Common myeloid progenitor, CD34-positive (primary cell): ENCODE measurements around the gene CFC1.
"Not testable (repeated sequence)": the region's sequence is repeated elsewhere in the genome, so short reads cannot be mapped to it uniquely, and the experiment has no call there.

Source experiments
- CTCF ChIA-PET: fragments of 350-600 bp; sonication (Branson Sonifier 250); formaldehyde crosslinking; loops from one replicate; lab custom pipeline; 2021; ENCODE audit warnings: antibody characterized with exemption; lab: Charles Lee
- POLR2A ChIA-PET: fragments of 350-600 bp; sonication (Branson Sonifier 250); formaldehyde crosslinking; loops from one replicate; lab custom pipeline; 2021; ENCODE audit warnings: antibody characterized with exemption; lab: Charles Lee
- DNase-seq, 3 donors: peaks; one replicate each; pipeline versions ENCODE4 v3.0.0 to v3.0.0-alpha.2; 2013
- H3K27ac ChIP-seq, 2 experiments: 1 replicate in 1 of 2; 2 replicates in 1 of 2; pipeline ENCODE4 v1.7.0; 2013; ENCODE audit warnings: inconsistent platforms in 2 of 2, low read length in 2 of 2, mild to moderate bottlenecking in 2 of 2, low read depth in 1 of 2, moderate library complexity in 1 of 2; ENCODE audit not compliant: severe bottlenecking in 2 of 2, insufficient read depth in 1 of 2, poor library complexity in 1 of 2
- H3K27me3 ChIP-seq, 5 experiments: replicated peaks in 2 of 5; 1 replicate in 3 of 5; 2 replicates in 2 of 5; pipeline versions ENCODE4 v1.6.1 to v1.7.0; 2013; ENCODE audit warnings: low read length in 4 of 5, mild to moderate bottlenecking in 2 of 5, moderate library complexity in 2 of 5, inconsistent platforms in 1 of 5; ENCODE audit not compliant: insufficient read depth in 5 of 5, control insufficient read depth in 4 of 5
- H3K36me3 ChIP-seq, 4 experiments: 1 replicate in 2 of 4; 2 replicates in 2 of 4; pipeline versions ENCODE4 v1.6.1 to v1.7.0; 2013; ENCODE audit warnings: low read length in 3 of 4, control low read depth in 1 of 4, mild to moderate bottlenecking in 1 of 4; ENCODE audit not compliant: control insufficient read depth in 4 of 4, insufficient read depth in 4 of 4
- H3K4me1 ChIP-seq, 4 experiments: 1 replicate in 3 of 4; 2 replicates in 1 of 4; pipeline versions ENCODE4 v1.6.1 to v1.7.1; 2013; ENCODE audit warnings: low read length in 3 of 4, mild to moderate bottlenecking in 3 of 4, control low read depth in 1 of 4, inconsistent platforms in 1 of 4, moderate library complexity in 1 of 4; ENCODE audit not compliant: control insufficient read depth in 4 of 4, insufficient read depth in 4 of 4; ENCODE audit errors: control extremely low read depth in 1 of 4
- H3K4me3 ChIP-seq, 7 experiments: 1 replicate in 4 of 7; 2 replicates in 3 of 7; pipeline versions ENCODE4 v1.5.1 to v1.7.0; 2013; ENCODE audit warnings: mild to moderate bottlenecking in 7 of 7, low read length in 6 of 7, moderate library complexity in 6 of 7, inconsistent platforms in 2 of 7, low read depth in 2 of 7, control low read depth in 1 of 7; ENCODE audit not compliant: insufficient read depth in 4 of 7, control insufficient read depth in 1 of 7; ENCODE audit errors: extremely low read depth in 1 of 7
- H3K9me3 ChIP-seq, 5 experiments: 1 replicate in 4 of 5; 2 replicates in 1 of 5; pipeline versions ENCODE4 v1.6.1 to v1.7.1; 2013; ENCODE audit warnings: low read length in 4 of 5, mild to moderate bottlenecking in 2 of 5, inconsistent platforms in 1 of 5, low read depth in 1 of 5, moderate library complexity in 1 of 5; ENCODE audit not compliant: control insufficient read depth in 4 of 5, insufficient read depth in 2 of 5; ENCODE audit errors: control extremely low read depth in 1 of 5
- WGBS: methylation state at CpG from one replicate; pipeline ENCODE4 v1.1.5; 2013; ENCODE audit not compliant: insufficient coverage; 5-methylcytosine and 5-hydroxymethylcytosine counted together

The CFC1 gene

DNA sequence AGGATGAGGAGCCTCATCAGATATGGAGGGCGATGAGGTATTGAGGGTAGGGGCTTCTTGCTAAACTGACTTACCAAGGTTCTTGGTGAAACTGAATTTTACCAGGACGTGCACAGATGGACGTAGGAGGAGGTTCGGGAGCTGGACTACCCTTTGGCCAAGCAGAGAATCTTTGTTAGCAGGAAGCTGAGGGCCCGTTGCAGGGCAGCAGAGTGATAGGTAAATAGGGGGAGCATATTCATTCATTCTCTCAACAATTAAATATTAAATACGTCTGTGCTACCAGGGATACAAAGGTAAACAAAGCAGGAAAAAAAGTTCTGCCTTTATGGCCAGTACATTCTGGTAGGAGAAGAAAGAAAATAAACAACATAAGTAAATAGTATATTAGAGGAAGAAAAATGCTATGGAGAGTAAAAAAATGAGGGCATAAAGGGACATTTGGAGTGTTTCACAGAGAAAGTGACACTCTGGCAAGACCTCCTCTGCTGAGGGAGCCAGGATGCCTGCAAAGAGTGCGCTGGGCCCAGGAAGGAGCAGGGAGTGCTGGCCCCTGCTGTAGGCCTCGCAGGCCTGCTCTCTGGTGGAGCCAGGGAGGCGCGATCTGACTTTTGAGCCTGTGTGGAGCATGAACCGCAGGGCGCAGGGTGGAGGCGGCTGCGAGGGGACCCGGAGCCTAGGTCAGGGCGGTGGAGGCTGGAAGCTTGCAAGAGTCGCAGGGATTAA is 9.1 kb upstream of the CFC1 start:
- H3K27ac ChIP-seq, CTCF ChIA-PET, DNase-seq, H3K4me1 ChIP-seq, POLR2A ChIA-PET, H3K36me3 ChIP-seq, H3K9me3 ChIP-seq, H3K27me3 ChIP-seq, H3K4me3 ChIP-seq: not testable (repeated sequence)
- WGBS = no CpG with 5 or more reads among the region's 17 CpGs

DNA sequence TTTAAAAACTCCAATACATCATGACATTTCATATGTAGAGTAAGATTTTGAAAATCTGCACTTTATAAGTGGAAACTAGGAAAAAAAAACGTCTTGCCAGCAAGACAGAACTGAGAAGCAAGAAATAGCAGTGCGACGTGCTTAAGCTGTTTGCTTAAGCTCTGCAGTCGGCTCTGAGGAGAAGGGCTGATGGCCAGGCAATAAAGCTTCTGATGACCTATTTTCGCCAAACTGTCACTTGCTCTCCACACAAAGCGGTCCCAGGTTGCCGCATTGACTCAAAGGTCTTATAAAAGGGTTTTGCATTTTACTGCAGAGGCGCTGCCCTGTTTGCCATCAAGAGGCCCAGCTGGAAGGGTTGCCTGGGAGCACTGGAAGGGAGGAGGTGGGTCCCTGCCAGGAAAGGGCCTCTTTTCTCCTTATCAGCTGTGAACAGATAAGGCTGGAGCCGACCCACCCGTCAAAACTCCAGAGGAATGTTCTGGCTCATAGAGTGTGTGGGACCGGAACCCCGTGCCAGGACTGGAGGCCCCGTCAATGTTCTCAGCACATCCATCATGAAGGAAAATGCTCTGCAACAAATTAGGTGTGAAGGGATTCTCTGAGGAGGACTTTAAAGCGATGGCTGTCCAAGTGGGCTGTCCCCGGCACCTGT is 2.4 kb upstream of the CFC1 start:
- H3K4me3 ChIP-seq, POLR2A ChIA-PET, H3K27me3 ChIP-seq, H3K9me3 ChIP-seq, H3K27ac ChIP-seq, DNase-seq, CTCF ChIA-PET, H3K4me1 ChIP-seq, H3K36me3 ChIP-seq: not testable (repeated sequence)
- no CpG with 5 or more reads among the region's 15 CpGs for WGBS

DNA sequence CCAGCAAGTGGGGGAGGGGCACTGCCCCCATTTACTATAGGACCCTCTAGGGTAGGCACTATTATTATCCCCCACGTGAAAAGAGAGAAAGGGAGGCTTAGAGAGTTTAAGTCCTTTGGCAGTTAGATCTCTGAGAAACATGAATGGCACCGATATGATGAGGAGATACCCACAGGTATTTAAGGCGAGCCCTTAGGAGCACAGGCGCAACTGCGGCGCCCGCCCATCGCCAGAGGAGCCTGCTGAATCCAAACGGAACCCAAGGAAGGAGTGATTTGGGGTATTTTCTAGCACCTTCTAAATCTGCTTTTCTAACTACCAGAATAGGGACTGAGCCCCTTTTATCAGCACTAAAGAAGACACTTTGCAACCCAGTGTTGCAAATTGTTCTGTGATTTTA is 551 bp upstream of the CFC1 start:
- no CpG with 5 or more reads among the region's 9 CpGs for WGBS
- POLR2A ChIA-PET, CTCF ChIA-PET, H3K36me3 ChIP-seq, H3K4me1 ChIP-seq, H3K27me3 ChIP-seq, H3K9me3 ChIP-seq, DNase-seq, H3K27ac ChIP-seq, H3K4me3 ChIP-seq: not testable (repeated sequence)

GRCh38 chr2:130598463-130598862 is 912 bp downstream of the CFC1 start:
- H3K27ac ChIP-seq, DNase-seq, CTCF ChIA-PET, H3K9me3 ChIP-seq, H3K4me3 ChIP-seq, H3K27me3 ChIP-seq, H3K36me3 ChIP-seq, H3K4me1 ChIP-seq, POLR2A ChIA-PET: not testable (repeated sequence)
- WGBS = no CpG with 5 or more reads among the region's 15 CpGs

GRCh38 chr2:130597994-130598393 is 1.4 kb downstream of the CFC1 start:
- DNase-seq, POLR2A ChIA-PET, CTCF ChIA-PET, H3K36me3 ChIP-seq, H3K27me3 ChIP-seq, H3K27ac ChIP-seq, H3K4me3 ChIP-seq, H3K9me3 ChIP-seq, H3K4me1 ChIP-seq: not testable (repeated sequence)
- no CpG with 5 or more reads among the region's 22 CpGs for WGBS

DNA sequence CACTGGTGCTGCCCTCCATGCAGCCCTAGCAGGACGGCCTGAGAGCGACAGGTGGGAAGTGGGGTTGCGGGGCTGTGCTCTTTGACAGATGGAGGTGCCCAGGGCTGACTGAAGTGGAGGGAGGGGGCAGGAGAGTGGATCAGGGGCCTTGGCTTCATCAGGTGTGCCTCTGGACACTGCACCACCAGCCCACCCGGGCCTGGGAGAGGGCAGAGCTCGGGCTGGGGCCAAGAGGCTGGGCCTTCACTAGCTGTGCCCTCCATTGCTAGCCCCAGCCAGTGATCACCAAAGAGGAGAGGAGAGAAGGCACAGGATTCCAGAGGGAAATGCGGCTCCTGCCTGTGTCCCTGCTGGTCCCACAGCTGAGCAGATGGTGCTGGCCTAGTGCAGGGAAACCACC is 2.6 kb downstream of the CFC1 start:
- H3K4me3 ChIP-seq, H3K9me3 ChIP-seq, H3K4me1 ChIP-seq, H3K36me3 ChIP-seq, DNase-seq, POLR2A ChIA-PET, H3K27ac ChIP-seq, CTCF ChIA-PET: not testable (repeated sequence)
- no CpG with 5 or more reads among the region's 6 CpGs for WGBS
- peaks cover 0 to 11% (median 0%) of the 10 kb centered on the region in 5 experiments for H3K27me3 ChIP-seq

- WGBS = no CpG with 5 or more reads among the region's 4 CpGs
Observed at GRCh38 chr2:130594011-130594410, 5.4 kb downstream of the CFC1 start.

More at GRCh38 chr2:130594011-130594410, 5.4 kb downstream of the CFC1 start:
- CTCF ChIA-PET, POLR2A ChIA-PET, H3K9me3 ChIP-seq, H3K4me1 ChIP-seq, H3K4me3 ChIP-seq, H3K27ac ChIP-seq, DNase-seq, H3K36me3 ChIP-seq: not testable (repeated sequence)
- H3K27me3 ChIP-seq = peaks cover 0 to 13% (median 0%) of the 10 kb centered on the region in 5 experiments
